Measurements from ENCODE around the gene FAF1. TPM values are rescaled to one million over a fixed set of nuclear protein-coding genes. Genes with fewer than 3 reads are reported as not detected.
"Not testable (repeated sequence)": the region's sequence is repeated elsewhere in the genome, so short reads cannot be mapped to it uniquely, and the experiment has no call there.

FAF1 gene
- total RNA-seq, 1 donor from 2014 or later: 52.0 TPM

DNA sequence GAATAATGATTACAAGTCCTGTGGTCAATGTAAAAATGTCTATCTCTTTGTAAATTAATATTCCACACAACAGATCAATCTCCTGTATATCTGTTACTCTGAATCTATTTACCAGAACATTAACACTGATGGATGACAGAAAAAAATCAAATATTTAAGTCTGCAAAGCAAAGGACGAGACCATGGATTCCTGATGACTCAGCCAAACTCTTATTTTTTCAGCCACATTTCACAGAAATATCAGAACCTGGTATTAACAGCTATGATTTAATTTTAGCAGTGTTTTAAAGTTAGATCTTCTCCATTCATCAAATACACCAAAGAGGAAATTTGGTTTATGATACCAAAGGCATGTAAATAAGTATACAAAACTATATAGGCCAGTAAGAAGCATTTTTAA is 46.1 kb downstream of the FAF1 start:
- Mint-ChIP-seq H3K4me1 (ENCODE audit: unreplicated experiment) (peaks cover 6% of the 10 kb centered on the region), H3K9me3 (ENCODE audit: unreplicated experiment) (peaks cover 8% of the 10 kb centered on the region), H3K27me3 (ENCODE audit: unreplicated experiment) (no peaks in the 10 kb centered on the region), H3K36me3 (ENCODE audit: unreplicated experiment) (no peaks in the 10 kb centered on the region), H3K27ac (ENCODE audit: unreplicated experiment) (no peak overlapping the region), H3K4me3 (ENCODE audit: unreplicated experiment) (no peak overlapping the region)
- TF ChIP-seq CTCF (IDR thresholded peaks at IDR 0.05): no peak
- no peak for DNase-seq (ENCODE audit: extremely low spot score, unreplicated experiment)

- H3K9me3 Mint-ChIP-seq (ENCODE audit: unreplicated experiment): peaks cover 28% of the 10 kb centered on the region
- not testable (repeated sequence) for H3K27ac Mint-ChIP-seq (ENCODE audit: unreplicated experiment); H3K4me3 Mint-ChIP-seq (ENCODE audit: unreplicated experiment)
Measured at GRCh38 chr1:50910356-50910755, 49.7 kb downstream of the FAF1 start.

DNA sequence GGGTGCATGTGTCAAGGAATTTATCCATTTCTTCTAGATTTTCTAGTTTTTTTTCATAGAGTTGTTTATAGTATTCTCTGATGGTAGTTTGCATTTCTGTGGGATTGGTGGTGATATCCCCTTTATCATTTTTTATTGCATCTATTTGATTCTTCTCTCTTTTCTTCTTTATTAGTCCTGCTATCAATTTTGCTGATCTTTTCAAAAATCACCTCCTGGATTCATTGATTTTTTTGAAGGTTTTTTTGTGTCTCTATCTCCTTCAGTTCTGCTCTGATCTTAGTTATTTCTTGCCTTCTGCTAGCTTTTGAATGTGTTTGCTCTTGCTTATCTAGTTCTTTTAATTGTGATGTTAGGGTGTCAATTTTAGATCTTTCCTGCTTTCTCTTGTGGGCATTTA is 52.5 kb downstream of the FAF1 start:
- not testable (repeated sequence) for H3K27me3 Mint-ChIP-seq (ENCODE audit: unreplicated experiment); DNase-seq (ENCODE audit: extremely low spot score, unreplicated experiment); H3K4me1 Mint-ChIP-seq (ENCODE audit: unreplicated experiment); H3K27ac Mint-ChIP-seq (ENCODE audit: unreplicated experiment); H3K36me3 Mint-ChIP-seq (ENCODE audit: unreplicated experiment); H3K4me3 Mint-ChIP-seq (ENCODE audit: unreplicated experiment)
- peaks cover 28% of the 10 kb centered on the region for H3K9me3 Mint-ChIP-seq (ENCODE audit: unreplicated experiment)

More at GRCh38 chr1:50910356-50910755, 49.7 kb downstream of the FAF1 start:
- DNase-seq (ENCODE audit: extremely low spot score, unreplicated experiment); H3K27me3 Mint-ChIP-seq (ENCODE audit: unreplicated experiment); H3K4me1 Mint-ChIP-seq (ENCODE audit: unreplicated experiment); H3K36me3 Mint-ChIP-seq (ENCODE audit: unreplicated experiment): not testable (repeated sequence)

DNA sequence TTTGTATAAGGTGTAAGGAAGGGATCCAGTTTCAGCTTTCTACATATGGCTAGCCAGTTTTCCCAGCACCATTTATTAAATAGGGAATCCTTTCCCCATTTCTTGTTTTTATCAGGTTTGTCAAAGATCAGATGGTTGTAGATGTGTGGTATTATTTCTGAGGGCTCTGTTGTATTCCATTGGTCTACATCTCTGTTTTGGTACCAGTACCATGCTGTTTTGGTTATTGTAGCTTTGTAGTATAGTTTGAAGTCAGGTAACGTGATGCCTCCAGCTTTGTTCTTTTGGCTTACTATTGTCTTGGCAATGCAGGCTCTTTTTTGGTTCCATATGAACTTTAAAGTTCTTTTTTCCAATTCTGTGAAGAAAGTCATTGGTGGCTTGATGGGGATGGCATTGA is 54.0 kb downstream of the FAF1 start:
- H3K4me1 Mint-ChIP-seq (ENCODE audit: unreplicated experiment); H3K4me3 Mint-ChIP-seq (ENCODE audit: unreplicated experiment); DNase-seq (ENCODE audit: extremely low spot score, unreplicated experiment); H3K36me3 Mint-ChIP-seq (ENCODE audit: unreplicated experiment); H3K27ac Mint-ChIP-seq (ENCODE audit: unreplicated experiment); H3K27me3 Mint-ChIP-seq (ENCODE audit: unreplicated experiment): not testable (repeated sequence)
- peaks cover 28% of the 10 kb centered on the region for H3K9me3 Mint-ChIP-seq (ENCODE audit: unreplicated experiment)

DNA sequence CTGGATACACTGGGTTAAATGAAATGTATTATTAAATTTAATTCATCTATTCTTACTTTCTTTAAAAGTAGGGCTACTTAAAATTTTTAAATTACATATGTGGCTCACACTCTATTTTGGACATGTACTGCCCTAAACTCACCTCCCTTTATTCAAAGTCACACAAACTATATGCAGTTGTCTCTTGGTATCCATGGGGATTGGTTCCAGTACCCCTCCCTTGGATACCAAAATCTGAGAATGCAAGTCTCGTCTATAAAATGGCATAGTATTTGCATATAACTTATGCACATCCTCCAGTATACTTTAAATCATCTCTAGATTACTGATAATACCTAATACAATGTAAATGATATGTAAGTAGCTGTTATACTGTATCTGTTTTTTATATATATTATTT is 57.6 kb downstream of the FAF1 start:
- no peaks in the 10 kb centered on the region for H3K4me1 Mint-ChIP-seq (ENCODE audit: unreplicated experiment)
- H3K4me3 Mint-ChIP-seq (ENCODE audit: unreplicated experiment): no peak overlapping the region
- TF ChIP-seq CTCF (IDR thresholded peaks at IDR 0.05): no peak
- DNase-seq (ENCODE audit: extremely low spot score, unreplicated experiment): no peak
- no peaks in the 10 kb centered on the region for H3K27me3 Mint-ChIP-seq (ENCODE audit: unreplicated experiment)
- peaks cover 7% of the 10 kb centered on the region for H3K9me3 Mint-ChIP-seq (ENCODE audit: unreplicated experiment)
- no peaks in the 10 kb centered on the region for H3K36me3 Mint-ChIP-seq (ENCODE audit: unreplicated experiment)
- no peak overlapping the region for H3K27ac Mint-ChIP-seq (ENCODE audit: unreplicated experiment)

DNA sequence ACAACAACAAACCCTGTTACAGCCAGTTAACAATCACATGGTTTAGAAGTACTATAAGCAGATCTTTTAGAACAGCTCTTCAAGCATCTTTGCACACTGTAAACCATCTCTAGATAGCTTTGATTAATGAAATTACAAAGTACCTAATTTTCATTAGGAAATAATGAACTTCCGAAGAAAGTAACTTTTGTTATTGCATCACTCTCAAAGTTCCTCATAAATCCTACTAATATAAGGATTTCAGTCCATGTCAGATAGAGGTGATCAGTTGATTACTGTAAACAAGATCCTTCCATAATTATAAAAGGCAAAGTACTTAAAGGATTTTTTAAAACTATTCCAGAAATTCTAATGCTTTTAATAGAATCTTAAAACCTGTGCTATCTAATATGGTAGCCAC is 58.2 kb downstream of the FAF1 start:
- H3K27ac Mint-ChIP-seq (ENCODE audit: unreplicated experiment): no peak overlapping the region
- no peaks in the 10 kb centered on the region for H3K36me3 Mint-ChIP-seq (ENCODE audit: unreplicated experiment)
- no peaks in the 10 kb centered on the region for H3K4me1 Mint-ChIP-seq (ENCODE audit: unreplicated experiment)
- TF ChIP-seq CTCF (IDR thresholded peaks at IDR 0.05): no peak
- H3K4me3 Mint-ChIP-seq (ENCODE audit: unreplicated experiment): no peak overlapping the region
- no peak for DNase-seq (ENCODE audit: extremely low spot score, unreplicated experiment)
- H3K27me3 Mint-ChIP-seq (ENCODE audit: unreplicated experiment): no peaks in the 10 kb centered on the region
- peaks cover 3% of the 10 kb centered on the region for H3K9me3 Mint-ChIP-seq (ENCODE audit: unreplicated experiment)

DNA sequence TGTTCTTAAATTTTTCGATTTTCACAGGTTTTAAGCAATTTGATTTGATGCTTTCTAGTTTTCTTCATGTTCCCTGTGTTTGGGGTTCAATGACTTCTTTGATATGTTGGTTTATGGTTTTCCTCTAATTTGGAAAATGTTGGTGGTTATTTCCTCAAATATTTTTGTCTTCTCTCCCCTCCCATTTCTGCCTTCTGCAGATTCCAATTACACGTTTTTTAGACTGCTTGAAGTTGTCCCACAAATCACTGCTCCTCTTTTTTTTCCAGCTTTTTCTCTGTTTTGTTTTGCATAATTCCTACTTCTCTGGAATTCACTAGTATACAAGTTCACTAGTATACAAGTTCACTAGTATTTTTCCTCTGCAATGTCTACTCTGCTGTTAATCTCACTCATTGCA is 61.3 kb downstream of the FAF1 start:
- Mint-ChIP-seq H3K9me3 (ENCODE audit: unreplicated experiment) (no peaks in the 10 kb centered on the region), H3K27ac (ENCODE audit: unreplicated experiment) (no peak overlapping the region), H3K36me3 (ENCODE audit: unreplicated experiment) (no peaks in the 10 kb centered on the region), H3K4me1 (ENCODE audit: unreplicated experiment) (no peaks in the 10 kb centered on the region), H3K27me3 (ENCODE audit: unreplicated experiment) (no peaks in the 10 kb centered on the region), H3K4me3 (ENCODE audit: unreplicated experiment) (no peak overlapping the region)
- TF ChIP-seq CTCF (IDR thresholded peaks at IDR 0.05): no peak
- no peak for DNase-seq (ENCODE audit: extremely low spot score, unreplicated experiment)
